ENCODE measurements around the gene MEIS3. TPM values are rescaled to one million over a fixed set of nuclear protein-coding genes. Genes with fewer than 3 reads are reported as not detected.

Gene MEIS3
- total and polyA plus RNA-seq, 2 donors (not counting 1 experiment from before 2014, with no cell fraction given), result 30.5 to 57.8 TPM

DNA sequence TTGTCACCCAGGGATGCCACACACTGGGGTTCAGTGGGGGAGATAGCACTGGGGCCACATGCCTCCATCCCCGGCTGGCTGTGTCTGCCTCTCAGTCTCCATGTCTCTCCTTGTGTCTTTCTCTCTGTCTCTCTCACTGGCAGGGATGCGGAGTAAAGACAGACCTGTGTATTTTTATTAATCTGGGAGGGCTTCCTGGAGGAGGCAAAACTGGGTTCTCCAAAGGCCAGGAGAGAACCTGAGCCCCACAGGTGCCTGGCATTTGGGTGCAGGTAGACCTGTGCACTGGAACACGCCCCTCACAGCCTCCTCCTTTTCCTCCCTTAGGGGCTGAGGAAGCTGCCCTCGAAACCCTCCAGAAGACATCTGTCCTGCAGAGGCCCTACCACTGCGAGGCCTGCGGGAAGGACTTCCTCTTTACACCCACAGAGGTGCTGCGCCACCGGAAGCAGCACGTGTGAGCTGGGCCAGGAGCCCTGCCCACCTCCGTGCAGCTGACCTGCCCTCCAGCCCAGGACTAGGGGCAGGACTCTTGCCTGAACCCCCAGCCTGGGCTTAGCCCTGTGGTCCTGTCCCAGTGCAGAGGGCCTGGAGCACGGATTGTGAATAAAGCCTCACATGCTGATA lies 37.6 kb downstream of the MEIS3 start:
- H3K79me2 ChIP-seq (ENCODE audit: control insufficient read depth, insufficient read depth, low read length), result no peaks in the 10 kb centered on the region
- TF ChIP-seq EZH2 (IDR thresholded peaks at IDR 0.05; ENCODE audit: low read length, missing control alignments), result no peak
- TF ChIP-seq, protein P1, sequence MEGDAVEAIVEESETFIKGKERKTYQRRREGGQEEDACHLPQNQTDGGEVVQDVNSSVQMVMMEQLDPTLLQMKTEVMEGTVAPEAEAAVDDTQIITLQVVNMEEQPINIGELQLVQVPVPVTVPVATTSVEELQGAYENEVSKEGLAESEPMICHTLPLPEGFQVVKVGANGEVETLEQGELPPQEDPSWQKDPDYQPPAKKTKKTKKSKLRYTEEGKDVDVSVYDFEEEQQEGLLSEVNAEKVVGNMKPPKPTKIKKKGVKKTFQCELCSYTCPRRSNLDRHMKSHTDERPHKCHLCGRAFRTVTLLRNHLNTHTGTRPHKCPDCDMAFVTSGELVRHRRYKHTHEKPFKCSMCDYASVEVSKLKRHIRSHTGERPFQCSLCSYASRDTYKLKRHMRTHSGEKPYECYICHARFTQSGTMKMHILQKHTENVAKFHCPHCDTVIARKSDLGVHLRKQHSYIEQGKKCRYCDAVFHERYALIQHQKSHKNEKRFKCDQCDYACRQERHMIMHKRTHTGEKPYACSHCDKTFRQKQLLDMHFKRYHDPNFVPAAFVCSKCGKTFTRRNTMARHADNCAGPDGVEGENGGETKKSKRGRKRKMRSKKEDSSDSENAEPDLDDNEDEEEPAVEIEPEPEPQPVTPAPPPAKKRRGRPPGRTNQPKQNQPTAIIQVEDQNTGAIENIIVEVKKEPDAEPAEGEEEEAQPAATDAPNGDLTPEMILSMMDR (conservative IDR thresholded peaks at IDR 0.05 in 1 of 2, IDR thresholded peaks at IDR 0.05 in 1 of 2; ENCODE audit: low read depth in 1 of 2, low read length in 2 of 2), result no peak
- H3K4me3 ChIP-seq (replicated peaks in 1 of 4; ENCODE audit: control extremely low read depth in 1 of 4, insufficient read depth in 1 of 4, low read depth in 3 of 4, low read length in 4 of 4), result no peak overlapping the region
- H3K4me1 ChIP-seq (ENCODE audit: control insufficient read depth, extremely low read depth, insufficient read depth, low read length), result no peaks in the 10 kb centered on the region
- H4K20me1 ChIP-seq (ENCODE audit: control insufficient read depth, extremely low read depth, insufficient read depth, low read length), result no peaks in the 10 kb centered on the region
- no peaks in the 10 kb centered on the region for H3K9me3 ChIP-seq (ENCODE audit: control insufficient read depth, insufficient read depth, low read depth, low read length)
- no peak overlapping the region for H2AFZ ChIP-seq (ENCODE audit: low read length)
- no peak for DNase-seq (ENCODE audit: low read depth in 2 of 2)
- peaks cover 17% of the 10 kb centered on the region for H3K36me3 ChIP-seq (ENCODE audit: control insufficient read depth, insufficient read depth, low read length)
- H3K4me2 ChIP-seq (ENCODE audit: extremely low read depth, insufficient read depth, low read length), result no peak overlapping the region
- H3K9ac ChIP-seq (ENCODE audit: insufficient read depth, low read length), result no peak overlapping the region
- no peak overlapping the region for H3K27ac ChIP-seq (ENCODE audit: insufficient read depth, low read length)
- H3K27me3 ChIP-seq (ENCODE audit: control insufficient read depth, insufficient read depth, low read length), result no peaks in the 10 kb centered on the region

DNA sequence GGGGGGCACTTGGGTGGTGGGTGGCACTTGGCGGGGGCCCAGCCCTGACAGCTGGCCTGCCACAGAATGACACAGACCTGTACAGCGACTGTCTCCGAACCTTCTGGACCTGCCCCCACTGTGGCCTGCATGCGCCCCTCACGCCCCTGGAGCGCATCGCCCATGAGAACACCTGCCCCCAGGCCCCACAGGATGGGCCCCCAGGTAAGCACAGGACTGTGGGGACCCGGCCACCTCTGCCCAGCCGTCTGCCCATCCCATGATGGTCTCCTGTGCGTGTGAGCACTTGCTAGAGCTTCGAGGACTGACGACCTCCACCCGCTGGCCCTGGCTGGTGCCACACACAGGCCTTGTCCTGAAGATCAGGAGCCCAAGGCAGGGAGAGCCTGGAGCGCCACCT lies 38.2 kb downstream of the MEIS3 start:
- Histone ChIP-seq H3K27me3 (ENCODE audit: control insufficient read depth, insufficient read depth, low read length) (no peaks in the 10 kb centered on the region), H3K4me1 (ENCODE audit: control insufficient read depth, extremely low read depth, insufficient read depth, low read length) (no peaks in the 10 kb centered on the region), H3K4me2 (ENCODE audit: extremely low read depth, insufficient read depth, low read length) (no peak overlapping the region), H3K27ac (ENCODE audit: insufficient read depth, low read length) (no peak overlapping the region), H3K79me2 (ENCODE audit: control insufficient read depth, insufficient read depth, low read length) (no peaks in the 10 kb centered on the region), H3K9ac (ENCODE audit: insufficient read depth, low read length) (no peak overlapping the region), H4K20me1 (ENCODE audit: control insufficient read depth, extremely low read depth, insufficient read depth, low read length) (no peaks in the 10 kb centered on the region), H3K4me3 (replicated peaks in 1 of 4; ENCODE audit: control extremely low read depth in 1 of 4, insufficient read depth in 1 of 4, low read depth in 3 of 4, low read length in 4 of 4) (no peak overlapping the region), H2AFZ (ENCODE audit: low read length) (no peak overlapping the region), H3K36me3 (ENCODE audit: control insufficient read depth, insufficient read depth, low read length) (peaks cover 22% of the 10 kb centered on the region), H3K9me3 (ENCODE audit: control insufficient read depth, insufficient read depth, low read depth, low read length) (no peaks in the 10 kb centered on the region)
- no peak for DNase-seq (ENCODE audit: low read depth in 2 of 2)
- TF ChIP-seq, protein P1 (conservative IDR thresholded peaks at IDR 0.05 in 1 of 2, IDR thresholded peaks at IDR 0.05 in 1 of 2; ENCODE audit: low read depth in 1 of 2, low read length in 2 of 2), result no peak
- no peak for TF ChIP-seq EZH2 (IDR thresholded peaks at IDR 0.05; ENCODE audit: low read length, missing control alignments)

DNA sequence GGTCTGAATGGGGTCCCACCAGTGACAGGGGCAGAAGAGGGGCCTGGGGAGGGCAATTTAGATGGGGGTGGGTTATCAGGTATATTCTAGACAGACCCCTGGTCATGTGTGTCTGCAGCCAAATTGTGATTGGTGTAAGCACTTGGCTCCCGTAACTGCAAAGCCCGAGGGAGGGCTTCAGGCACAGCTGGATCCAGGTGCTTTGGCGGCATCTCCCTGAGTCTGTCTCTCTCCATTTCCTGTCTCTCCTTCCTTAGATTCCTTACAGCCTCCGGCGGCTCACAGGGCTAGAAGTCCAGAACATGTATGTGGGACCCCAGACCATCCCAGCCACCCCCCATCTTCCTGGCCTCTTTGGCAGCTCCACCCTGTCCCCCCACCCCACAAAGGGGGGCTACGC lies 38.8 kb downstream of the MEIS3 start:
- Histone ChIP-seq H3K4me3 (replicated peaks in 1 of 4; ENCODE audit: control extremely low read depth in 1 of 4, insufficient read depth in 1 of 4, low read depth in 3 of 4, low read length in 4 of 4) (no peak overlapping the region), H3K9ac (ENCODE audit: insufficient read depth, low read length) (no peak overlapping the region), H3K79me2 (ENCODE audit: control insufficient read depth, insufficient read depth, low read length) (no peaks in the 10 kb centered on the region), H3K4me1 (ENCODE audit: control insufficient read depth, extremely low read depth, insufficient read depth, low read length) (no peaks in the 10 kb centered on the region), H2AFZ (ENCODE audit: low read length) (no peak overlapping the region), H3K9me3 (ENCODE audit: control insufficient read depth, insufficient read depth, low read depth, low read length) (no peaks in the 10 kb centered on the region), H3K27me3 (ENCODE audit: control insufficient read depth, insufficient read depth, low read length) (no peaks in the 10 kb centered on the region), H4K20me1 (ENCODE audit: control insufficient read depth, extremely low read depth, insufficient read depth, low read length) (no peaks in the 10 kb centered on the region), H3K27ac (ENCODE audit: insufficient read depth, low read length) (no peak overlapping the region), H3K36me3 (ENCODE audit: control insufficient read depth, insufficient read depth, low read length) (peaks cover 25% of the 10 kb centered on the region), H3K4me2 (ENCODE audit: extremely low read depth, insufficient read depth, low read length) (no peak overlapping the region)
- no peak for DNase-seq (ENCODE audit: low read depth in 2 of 2)
- no peak for TF ChIP-seq EZH2 (IDR thresholded peaks at IDR 0.05; ENCODE audit: low read length, missing control alignments)
- TF ChIP-seq, protein P1 (conservative IDR thresholded peaks at IDR 0.05 in 1 of 2, IDR thresholded peaks at IDR 0.05 in 1 of 2; ENCODE audit: low read depth in 1 of 2, low read length in 2 of 2), result no peak
